HG03060 (cell line): ENCODE data around the gene MAP3K1.

Experiments
- ATAC-seq: cut with Tn5 transposase; IDR thresholded peaks from one replicate; pipeline ENCODE4 v1.9.1; 2021; ENCODE audit warnings: low read depth, moderate number of reproducible peaks; ENCODE audit not compliant: unreplicated experiment

MAP3K1 gene

DNA sequence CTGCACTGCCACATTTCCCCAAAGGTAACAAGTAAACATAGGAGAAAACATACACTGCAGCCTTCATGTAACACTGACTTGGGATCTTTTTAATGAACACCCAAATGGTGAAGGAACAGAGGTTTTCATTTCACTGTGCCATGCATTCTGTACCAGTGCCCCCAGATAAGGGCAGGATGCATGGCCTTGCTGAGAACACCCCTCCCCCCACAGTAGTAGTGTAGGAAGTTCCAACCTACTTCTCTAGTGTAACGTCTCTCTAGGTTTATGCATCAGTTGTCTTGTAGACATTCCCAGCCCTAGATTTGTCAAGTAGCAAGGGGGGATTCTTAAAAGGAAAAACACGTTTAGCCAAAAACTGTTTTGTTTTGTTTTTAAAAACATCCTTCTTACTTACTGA, 29.9 kb downstream of the MAP3K1 start:
- ATAC-seq = no peak

DNA sequence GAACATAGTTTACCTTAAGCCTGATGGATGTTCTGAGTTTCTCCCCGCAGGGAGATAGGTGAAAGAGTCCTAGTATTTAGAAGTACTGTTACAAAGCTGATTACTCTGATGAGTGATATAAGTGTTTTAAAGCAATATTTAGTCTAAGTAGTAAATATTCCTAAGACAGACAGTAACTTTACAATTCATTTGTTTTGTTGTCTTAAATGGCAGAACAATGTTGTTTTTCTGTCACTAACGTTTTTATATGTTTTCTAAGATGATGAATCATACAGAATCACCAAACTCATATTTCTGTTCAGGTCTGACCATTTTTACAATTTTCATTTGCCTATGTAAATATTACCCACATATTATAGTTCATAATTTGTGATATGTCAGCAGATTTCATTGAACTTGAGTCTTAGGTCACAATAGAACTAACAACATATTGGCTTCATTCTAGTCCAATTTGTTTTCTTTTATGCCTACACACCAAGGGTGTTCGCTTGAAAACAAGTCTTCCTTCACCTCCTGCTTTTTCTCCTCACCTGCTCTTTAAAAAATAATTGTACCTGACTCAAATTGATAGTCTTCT, 30.6 kb downstream of the MAP3K1 start:
- no peak for ATAC-seq

DNA sequence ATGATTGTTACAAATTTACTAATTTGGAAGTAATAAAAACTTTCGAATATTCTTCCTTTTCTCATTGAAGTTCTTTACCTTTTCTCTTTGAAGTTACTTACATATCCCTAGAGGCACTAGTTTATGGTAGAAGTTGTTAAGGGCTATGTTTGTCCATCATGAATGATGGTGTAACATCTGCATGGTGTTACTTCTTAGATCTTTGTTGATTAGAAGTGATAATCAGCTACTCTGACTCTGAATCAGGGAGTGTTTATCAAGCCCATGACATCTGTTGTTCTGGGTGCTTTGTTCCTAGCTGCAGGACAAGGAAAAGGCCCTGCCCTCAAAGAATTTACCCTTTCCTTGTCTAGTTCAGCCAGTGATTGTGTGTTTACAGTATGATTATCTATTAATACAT, 32.9 kb downstream of the MAP3K1 start:
- no peak for ATAC-seq

- ATAC-seq = no peak
These were observed 34.3 kb downstream of the MAP3K1 start for GRCh38 chr5:56849671-56850070.

GRCh38 chr5:56850423-56850822, 35.1 kb downstream of the MAP3K1 start:
- no peak for ATAC-seq

DNA sequence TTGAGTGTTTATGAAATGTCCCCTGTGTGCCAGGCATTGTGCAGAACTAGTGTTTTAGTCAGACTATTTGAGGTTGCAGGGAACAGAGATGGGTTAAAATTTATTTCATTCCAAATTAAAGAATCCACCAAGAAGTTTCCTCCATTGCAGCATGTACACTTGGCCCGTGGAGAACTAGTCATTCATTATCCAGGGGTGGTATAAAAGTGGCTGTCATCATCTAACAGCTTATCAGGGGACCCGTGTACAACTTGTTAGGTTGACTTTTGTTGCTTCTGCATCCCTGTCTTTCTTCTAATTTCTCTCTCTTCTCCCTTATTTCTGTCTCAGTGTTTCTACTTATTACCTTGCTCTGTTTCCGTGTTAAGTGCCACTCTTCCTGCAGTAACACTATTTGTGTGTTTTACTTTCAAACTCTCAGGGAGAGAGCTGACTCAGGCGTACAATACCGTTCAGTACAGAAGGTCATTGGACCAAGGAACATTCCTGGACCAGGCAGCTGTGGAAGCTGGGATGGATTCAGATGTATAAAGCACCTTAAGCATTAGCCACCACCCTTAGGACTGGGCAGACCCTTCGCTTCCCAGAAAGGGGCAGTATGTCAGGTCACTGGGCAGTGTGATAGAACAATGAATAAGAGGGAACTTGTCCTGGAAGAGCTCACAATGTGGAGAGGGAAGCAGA, 36.1 kb downstream of the MAP3K1 start:
- ATAC-seq = no peak

DNA sequence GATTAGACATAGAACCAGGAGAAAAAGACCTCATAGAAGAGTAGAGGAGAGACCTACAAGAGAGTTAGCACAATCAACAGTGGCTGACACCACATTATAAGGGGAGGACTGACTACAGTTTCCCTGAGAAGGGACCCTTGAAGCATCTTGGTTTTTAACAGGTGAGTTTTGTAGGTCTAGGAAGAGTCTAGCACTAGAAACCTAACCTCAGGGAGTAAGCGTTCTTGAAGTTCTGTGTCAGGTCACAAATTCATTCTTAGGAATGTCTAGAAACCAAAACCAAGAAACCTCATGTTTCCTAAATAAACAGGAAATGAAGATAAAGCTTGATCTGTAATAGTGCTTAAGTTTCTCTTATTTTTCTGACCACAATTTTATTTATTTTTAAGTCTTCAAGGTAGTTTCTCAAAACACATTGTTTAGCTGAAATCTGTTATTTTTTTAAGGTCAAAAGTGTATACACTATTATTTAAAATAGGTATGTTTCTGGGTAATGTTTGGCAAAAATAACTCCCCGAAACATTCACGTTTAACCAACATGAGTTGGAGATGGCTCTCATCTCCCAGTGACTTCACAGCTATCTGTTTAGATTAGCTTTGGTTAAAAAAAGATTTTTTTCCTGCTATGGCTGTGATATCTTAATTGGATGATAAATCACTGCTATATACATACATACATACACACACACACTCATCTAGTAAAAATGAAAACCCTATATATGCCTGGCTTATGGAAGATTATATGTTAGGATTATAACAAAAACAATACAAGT, 37.1 kb downstream of the MAP3K1 start:
- ATAC-seq = no peak

- no peak for ATAC-seq
These were observed 38.3 kb downstream of the MAP3K1 start for GRCh38 chr5:56853698-56854097.

- no peak for ATAC-seq
These were observed 39.6 kb downstream of the MAP3K1 start for GRCh38 chr5:56854920-56855319.

DNA sequence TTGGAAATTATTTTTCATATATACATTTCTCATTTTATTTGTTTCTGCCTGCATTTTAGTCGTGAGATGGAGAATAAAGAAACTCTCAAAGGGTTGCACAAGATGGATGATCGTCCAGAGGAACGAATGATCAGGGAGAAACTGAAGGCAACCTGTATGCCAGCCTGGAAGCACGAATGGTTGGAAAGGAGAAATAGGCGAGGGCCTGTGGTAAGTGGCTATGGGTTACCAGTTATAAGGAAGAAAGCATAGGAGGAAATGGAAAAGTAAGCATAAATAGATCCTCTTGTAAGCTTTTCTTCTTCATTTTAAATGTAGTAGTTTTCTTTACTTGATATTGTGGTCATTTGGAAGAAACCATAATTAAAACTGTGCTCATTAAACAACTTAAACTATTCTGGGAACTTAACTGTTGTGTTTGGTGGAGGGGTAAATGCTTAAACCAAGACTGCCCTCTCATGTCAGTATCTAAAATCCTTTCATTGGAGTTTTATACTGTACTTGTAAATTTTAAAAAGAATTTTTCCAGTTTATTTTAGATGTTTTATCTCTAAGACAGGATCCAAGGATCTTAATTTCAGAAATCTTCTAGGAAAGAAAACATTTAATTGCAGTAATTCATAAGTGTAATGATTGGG, 41.3 kb downstream of the MAP3K1 start:
- no peak for ATAC-seq

- ATAC-seq = no peak
These were observed 43.6 kb downstream of the MAP3K1 start for GRCh38 chr5:56858777-56859442.

DNA sequence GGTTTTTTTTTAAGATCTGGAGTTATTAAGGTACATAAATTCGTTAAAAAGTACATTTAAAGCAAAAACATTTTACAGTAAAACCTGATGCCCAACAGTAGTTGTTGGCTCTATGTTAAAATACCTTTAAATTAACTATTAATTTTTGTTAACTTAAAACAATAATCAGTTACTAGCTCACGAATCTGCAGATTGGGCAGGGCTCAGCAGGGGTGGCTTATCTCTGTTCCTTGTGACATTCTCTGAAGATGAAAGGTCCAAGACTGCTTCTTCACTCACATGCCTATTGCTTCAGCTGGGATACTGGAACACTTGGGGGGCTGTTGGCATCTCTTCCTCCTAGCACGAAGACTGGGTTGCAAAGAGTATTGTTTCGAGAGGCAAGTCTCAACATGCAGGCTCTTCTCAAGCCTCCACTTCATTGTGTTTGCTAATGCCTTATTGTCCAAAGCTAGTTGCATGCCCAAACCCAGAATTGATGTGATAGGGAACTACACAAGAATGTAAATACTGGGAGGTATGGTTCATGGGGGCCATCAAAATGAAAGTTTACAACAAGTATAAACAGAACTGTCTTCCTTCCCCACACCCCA, 46.6 kb downstream of the MAP3K1 start:
- no peak for ATAC-seq

- ATAC-seq = no peak
These were observed 47.6 kb downstream of the MAP3K1 start for GRCh38 chr5:56862909-56863308.

GRCh38 chr5:56871777-56872176, 56.4 kb downstream of the MAP3K1 start:
- ATAC-seq = no peak

- ATAC-seq = no peak
These were observed 57.7 kb downstream of the MAP3K1 start for GRCh38 chr5:56873056-56873455.

- no peak for ATAC-seq
These were observed 61.0 kb downstream of the MAP3K1 start for GRCh38 chr5:56876327-56876726.

DNA sequence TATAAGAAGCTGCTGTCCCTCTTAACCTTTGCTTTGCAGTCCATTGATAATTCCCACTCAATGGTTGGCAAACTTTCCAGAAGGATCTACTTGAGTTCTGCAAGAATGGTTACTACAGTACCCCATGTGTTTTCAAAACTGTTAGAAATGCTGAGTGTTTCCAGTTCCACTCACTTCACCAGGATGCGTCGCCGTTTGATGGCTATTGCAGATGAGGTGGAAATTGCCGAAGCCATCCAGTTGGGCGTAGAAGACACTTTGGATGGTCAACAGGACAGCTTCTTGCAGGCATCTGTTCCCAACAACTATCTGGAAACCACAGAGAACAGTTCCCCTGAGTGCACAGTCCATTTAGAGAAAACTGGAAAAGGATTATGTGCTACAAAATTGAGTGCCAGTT, 66.2 kb downstream of the MAP3K1 start:
- ATAC-seq = no peak

DNA sequence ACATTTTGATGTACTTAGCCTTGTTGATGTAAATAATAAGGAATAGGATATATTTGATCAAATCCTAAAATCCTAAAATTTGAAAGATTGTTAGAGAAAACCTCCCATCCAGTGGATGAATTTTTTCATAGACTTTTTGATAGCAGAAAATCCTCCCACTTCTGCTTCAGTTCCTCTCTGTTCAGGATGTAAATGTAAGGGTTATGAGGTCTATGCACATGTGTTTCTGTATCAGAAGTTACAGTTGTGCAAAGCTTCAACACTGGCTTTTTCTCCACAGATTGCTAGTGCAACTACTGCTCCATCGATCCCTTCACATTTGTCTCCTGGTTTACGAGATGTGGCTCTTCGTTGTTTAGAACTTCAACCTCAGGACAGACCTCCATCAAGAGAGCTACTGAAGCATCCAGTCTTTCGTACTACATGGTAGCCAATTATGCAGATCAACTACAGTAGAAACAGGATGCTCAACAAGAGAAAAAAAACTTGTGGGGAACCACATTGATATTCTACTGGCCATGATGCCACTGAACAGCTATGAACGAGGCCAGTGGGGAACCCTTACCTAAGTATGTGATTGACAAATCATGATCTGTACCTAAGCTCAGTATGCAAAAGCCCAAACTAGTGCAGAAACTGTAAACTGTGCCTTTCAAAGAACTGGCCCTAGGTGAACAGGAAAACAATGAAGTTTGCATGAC, 78.1 kb downstream of the MAP3K1 start:
- no peak for ATAC-seq

DNA sequence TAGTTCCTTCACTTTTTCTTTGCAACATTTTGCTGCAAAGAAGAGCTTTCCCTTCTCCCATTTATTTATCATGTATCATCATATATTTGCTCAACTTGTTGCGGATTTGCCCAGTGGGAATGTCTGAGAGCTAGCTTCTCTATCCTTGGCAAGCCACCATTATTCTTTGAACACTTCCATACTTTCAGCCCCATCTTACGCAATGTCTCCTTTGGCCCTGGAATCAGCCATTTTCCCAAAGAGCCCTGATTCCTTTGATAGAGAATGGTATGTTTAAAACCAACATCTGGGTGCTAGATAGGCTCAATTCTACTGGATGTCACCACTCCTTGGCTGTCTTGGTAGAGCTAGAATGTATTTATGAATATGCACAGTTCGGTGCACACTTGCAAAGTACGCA, 81.4 kb downstream of the MAP3K1 start:
- ATAC-seq = no peak

DNA sequence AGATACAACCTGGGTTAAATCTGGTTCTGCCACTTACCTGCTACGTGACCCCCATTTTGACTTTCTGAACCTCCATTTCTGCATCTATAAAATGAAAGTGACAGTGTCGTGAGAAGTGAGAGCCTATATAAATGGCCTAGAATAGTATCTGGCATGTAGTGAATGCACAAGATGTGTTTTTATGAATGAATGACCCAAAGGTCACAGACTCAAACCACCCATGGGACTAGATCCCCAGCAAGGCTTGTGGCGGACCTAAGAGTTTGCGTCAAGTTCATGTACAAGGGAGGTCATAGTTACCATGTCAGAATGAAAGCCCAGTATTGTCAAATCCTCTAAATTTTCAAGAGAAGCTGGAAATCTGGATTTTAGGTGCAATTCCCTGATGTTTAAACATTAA, 82.9 kb downstream of the MAP3K1 start:
- ATAC-seq = no peak
